Measurements from ENCODE around the gene OTX2.

The OTX2 gene

DNA sequence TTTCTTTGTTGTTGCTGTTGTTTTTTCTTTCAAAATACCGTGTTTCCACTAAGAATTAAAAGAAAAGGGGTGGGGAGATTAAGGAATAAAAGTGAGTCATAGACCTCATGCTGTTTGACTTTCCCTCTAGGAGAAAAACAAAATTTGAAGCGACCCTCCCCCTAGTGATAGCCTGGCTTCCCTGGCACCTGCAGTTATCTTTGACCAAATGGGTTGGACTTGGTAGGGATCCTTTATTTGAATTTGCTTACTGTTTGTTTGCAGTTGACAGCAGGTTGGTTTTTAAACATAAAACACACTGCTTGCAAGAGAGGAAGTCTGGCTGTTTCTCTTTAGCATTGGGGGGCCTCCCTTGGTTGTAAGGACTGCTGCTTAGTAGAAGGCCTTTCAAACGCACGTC, 14.0 kb downstream of the OTX2 start:
- DNase-seq (ENCODE audit: low spot score): no peak

DNA sequence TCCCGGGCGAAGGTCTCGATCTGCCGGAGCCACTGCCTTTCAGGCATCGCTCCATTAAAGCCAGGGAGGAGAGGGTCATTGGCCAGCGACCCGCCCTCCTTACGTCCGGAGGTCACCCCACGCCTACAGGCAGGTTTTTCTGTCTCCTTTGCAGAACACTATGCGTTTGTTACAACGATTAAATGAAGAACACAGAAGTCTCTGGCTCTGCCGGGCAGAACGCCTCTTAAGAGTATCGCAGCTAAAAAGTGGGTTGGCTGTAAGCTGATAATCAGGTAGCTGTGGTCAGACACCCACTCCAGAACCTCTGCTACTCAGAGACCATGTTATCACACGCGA, 15.0 kb downstream of the OTX2 start:
- no peak for DNase-seq (ENCODE audit: low spot score)

DNA sequence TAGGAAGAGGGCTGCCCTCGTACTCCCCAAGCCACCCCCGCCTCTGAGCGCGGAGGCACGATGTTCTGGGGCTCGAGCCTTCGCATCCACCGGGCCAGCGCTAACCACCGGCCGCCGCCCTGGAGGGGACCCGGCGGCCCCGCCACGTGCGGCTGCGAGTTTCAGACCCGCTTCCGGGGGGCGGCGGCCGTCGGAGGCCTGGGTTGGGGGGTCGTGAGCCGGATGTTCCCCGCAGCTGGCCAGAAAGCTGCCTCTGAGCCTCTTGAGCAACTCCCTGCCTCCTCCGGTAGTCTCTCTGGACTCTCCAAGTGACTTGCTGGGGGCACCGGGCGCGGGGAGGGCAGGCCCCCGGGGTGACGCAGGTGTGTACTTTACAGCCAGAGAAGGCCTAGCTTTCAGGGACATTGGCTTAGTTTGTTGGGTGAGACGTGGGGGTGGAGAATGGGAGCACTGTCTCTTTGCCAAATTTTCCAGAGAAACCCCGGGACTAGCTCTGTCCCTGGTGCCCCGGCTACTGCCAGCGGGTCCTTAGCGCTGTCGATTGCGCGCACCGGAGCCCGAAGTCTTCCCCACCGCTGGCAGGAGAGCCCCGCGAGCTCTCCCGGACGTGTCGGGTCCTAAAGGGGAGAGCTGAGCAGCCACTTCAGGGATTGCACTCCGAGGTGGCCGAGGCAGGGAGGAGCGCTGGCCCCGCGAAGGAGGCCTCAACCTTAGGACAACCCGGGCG, 15.6 kb downstream of the OTX2 start:
- DNase-seq (ENCODE audit: low spot score): no peak

DNA sequence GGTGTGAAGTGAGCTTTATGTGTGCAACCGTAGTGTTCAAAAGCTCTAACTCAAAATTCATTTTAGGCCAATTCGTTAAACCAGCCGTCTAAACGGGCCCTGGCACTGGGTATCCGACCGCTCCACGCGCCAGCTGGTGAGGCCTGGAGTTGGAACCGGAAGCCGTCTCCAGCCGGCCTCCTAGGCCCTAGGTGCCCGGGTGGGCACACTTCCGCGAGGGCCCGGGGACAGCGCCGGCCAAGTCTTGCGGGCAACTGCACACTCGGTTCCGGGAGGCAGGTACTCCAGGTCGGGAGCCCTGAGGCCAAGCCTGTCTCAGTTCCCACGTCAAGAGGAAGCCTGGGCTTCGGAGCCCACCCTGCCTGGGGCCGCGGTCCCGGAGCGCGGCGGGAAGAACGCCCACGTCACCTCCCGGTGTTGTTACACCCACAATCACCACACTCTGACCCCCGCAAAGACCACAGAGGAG, 16.2 kb downstream of the OTX2 start:
- no peak for DNase-seq (ENCODE audit: low spot score)

DNA sequence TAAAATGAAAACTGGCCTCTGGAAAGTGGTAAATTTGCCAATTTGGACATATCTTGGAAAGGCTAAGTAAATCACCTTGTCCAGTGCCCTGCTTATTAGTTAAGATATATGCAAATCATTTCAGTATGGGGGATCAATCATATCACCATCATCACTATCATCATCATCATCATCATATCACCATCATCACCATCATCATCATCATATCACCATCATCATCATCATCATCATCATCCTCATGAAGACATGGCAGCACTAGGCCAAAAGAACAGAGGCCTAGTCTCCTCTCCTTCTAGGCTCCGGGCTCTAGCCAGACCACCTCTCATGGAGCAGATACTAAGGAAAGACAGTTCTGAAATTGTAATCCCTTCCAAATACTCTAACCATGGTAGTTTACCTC, 20.3 kb downstream of the OTX2 start:
- no peak for DNase-seq (ENCODE audit: low spot score)

DNA sequence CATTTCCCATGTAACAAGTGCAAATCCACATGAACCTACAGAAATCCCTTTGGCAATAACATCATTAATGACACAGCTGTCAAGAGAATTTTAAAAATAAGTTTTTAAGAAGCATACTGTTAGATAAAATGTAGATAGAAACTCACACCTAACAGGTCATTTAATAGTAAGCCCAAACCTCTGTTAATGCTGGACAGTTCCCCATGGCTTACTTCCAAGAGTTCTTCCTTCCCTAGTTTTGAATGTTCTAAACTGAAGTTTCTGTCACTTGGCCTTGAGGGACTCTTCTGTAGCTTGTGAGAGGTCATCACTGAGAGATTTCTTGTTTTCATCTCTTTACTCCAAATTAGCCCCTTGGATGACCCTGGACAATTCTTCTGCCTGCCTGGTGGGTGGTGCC, 22.7 kb downstream of the OTX2 start:
- DNase-seq (ENCODE audit: low spot score): no peak

DNA sequence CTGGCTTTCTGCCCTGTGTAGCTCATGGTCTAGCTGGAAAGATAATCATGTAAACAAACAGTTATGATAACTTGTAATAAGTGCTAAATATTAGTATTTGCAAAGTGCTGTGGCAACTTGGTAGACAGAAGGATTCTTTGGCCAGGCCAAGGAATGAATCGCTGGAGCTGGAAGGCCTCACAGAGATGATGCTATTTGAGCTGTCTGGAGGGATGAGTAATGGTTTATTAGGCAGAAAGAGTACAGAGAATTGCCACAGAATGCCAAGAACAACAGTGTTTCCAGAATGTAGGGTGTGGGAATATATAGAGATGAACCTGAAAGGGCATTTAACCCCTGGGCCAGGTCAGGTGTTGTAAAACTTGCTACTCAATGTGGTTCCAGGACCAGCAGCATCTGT, 27.6 kb downstream of the OTX2 start:
- DNase-seq (ENCODE audit: low spot score): no peak

DNA sequence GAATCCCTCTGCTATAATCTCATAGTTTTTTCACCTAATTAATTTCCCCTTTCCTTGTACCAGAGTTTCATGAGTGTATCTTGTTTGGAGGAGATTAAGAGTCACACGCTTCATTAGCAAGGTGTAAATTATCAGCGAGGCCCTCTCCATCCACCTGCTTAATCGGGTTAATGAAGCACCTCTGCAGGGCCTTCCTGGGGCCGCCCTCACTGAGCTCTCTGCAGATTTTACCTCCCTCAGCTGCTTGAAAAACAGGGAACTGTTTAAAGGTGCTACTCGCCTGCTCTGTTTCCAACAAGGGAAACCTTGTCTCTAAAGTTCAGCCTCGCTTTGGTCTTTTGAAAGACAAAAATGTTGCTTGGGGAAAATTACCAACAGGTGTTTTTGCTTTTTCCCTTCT, 35.8 kb downstream of the OTX2 start:
- DNase-seq (ENCODE audit: low spot score): no peak

DNA sequence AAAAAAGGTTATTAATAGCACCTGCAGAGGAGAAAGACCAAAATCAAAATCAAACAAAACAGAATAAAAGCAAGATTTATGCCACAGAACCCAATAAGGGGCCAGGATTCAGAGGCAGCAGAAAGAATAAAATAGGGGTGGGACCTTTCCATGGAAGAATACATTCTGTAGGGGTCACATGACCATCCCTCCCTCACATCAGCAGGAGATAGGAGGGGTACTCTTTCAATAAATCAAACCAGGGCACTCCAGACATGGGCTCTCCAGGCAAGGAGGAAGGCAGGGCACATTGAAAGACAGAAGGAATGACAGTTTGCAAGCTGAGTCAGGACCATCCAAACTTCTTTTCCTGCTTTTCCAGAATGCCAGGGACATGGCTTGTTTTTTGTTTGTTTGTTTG, 39.8 kb downstream of the OTX2 start:
- DNase-seq (ENCODE audit: low spot score): no peak

DNA sequence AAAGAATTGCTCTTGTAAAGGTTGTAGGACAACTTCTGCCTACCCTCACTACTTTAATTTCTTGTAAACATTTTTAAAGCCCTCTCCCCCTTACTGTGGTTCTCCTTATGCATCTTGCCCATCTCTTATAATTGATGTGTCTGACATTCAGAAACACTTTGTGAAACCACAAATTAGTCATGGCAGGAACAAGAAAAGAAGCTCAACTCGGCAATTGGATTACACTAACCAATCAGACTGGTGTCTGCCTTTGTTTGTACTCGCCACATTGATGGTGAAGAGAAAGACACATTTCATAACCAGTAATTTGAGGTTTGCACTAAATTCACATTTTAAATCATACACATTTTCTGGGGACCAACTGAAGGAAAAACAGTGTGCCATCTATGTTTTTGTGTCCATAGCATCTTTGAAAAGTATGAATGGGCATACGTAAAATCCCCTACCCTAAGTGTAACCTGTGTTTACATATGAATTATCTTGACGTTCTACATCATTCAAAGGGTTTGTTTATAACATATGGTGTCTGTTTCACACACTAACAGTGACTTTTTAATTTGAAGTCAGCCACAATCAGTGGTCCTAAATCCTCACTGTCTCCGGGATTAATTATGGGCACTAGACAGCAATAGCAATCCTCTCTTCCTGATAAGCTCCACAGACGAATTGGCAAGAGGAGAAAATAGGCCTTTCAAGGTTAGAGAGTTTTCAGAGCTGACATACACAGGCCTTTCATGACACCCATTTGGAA, 49.9 kb downstream of the OTX2 start:
- DNase-seq (ENCODE audit: low spot score): no peak

DNA sequence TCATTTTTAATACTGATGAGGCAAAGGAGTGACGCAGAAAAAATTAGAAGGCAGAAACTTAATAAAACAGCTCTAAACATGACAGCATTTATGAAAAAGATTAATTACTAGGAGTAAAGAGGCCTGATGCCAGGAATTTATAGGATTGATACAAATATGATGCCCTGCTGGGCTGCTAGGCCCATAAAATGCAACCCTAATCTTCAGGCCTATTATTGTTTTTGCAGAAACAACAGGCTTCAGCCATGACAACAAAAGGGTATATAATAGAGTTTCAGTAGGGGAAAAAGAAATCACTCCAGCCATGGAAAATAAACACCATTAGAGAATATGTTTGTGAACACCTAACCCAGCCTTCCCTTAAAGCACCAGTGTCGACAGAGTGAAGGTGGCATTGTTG, 50.6 kb downstream of the OTX2 start:
- DNase-seq (ENCODE audit: low spot score): no peak

DNA sequence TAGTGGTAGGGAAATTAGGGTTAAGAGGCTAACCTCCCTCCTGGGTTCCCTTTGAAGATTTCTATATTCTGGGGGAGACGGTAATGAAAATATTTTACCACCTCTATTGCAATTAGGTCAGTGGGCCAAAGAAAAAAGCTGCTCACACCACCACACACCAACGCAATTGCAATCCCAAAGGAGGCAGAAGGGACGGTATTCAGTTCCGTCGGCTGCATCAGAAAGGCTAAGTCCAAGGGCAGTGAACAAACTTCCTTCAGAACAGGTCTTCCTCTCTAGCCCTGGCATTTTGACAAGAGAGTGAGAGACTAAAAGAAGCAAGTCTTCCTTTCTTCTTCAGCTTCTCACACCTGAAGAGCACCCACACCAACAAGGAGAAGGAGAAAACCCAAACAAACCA, 51.2 kb downstream of the OTX2 start:
- no peak for DNase-seq (ENCODE audit: low spot score)

DNA sequence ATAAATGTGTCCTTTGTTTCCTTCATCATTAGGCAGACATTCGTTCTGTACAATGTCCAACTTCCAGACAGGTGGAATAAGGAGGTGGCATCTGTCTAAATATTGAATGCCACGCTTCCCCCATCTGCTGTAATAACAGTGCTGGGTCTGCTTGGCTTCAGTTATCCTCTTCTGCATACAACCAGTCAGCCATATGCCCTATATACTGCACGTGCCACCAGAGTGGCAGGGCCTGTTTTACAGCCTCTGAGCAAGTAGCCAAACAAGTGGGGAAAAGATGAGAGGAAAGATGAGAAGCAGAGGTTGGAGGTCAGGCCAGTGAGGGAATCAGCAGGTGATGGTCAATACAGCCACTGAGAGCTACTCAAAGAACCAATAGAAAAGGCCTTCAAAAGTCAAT, 55.4 kb downstream of the OTX2 start:
- DNase-seq (ENCODE audit: low spot score): no peak

DNA sequence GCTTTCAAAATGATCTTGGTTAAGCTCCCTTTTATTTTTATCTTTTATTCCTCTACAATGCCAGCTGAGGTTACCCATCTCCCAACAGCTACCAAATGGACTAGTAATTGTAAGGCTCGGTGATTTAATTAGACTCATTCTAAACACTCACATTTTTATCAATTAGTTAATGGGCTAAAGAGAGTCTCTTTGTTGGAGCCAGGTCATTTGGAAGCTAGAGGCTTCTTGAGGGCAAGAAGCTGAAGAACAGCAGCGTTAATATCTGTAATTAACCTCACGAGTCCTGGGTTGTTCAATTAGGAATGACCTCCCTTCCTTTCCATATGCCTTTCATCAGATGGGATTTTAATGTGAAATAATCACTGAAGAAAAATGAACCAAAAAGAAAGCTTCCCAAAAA, 56.9 kb downstream of the OTX2 start:
- DNase-seq (ENCODE audit: low spot score): no peak

DNA sequence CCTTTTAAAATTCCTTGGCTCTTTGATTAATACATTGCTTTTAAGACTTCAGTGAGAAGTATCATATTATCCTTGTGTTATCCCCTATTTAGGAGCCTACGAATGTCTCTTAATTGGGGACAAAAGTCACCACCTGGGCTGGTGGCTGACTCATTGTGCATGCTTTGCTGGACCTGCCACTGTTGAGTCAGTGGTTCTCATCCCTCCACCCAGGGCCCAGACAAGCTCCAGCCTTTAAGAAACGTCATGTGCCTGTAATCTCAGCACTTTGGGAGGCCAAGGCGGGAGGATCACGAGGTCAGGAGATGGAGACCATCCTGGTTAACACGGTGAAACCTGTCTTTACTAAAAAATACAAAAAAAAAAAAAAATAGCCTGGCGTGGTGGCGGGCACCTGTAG, 57.9 kb downstream of the OTX2 start:
- DNase-seq (ENCODE audit: low spot score): no peak

DNA sequence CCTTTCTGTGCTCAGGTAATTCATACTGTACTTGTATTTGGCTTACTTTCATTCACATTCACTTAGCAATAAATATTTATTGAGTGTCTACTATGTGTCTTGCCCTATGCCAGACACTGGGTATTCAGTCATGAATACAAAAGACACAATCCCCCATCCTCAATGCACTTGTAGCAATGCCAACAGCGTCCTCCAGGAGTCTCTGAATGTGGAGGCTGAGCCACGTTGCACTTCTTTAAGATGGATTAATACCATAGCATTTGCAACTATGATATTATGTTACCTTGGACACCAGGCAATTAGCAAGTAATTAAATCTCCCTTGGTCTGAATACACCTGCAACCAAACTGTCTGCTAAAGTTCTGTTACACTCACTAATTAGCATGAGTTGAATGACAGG, 58.8 kb downstream of the OTX2 start:
- DNase-seq (ENCODE audit: low spot score): no peak
